Mucosa of rectum (tissue), 2 donors: ENCODE results near the gene SDK1.

Experiments
- H3K27ac ChIP-seq, 2 donors: one replicate each; pipeline ENCODE4 v1.7.0; 2013; ENCODE audit warnings: inconsistent platforms in 2 of 2, low read depth in 2 of 2, low read length in 2 of 2
- H3K27me3 ChIP-seq, 2 donors: one replicate each; pipeline ENCODE4 v1.7.0; 2013; ENCODE audit warnings: low read length in 2 of 2; ENCODE audit not compliant: control insufficient read depth in 2 of 2, insufficient read depth in 2 of 2
- H3K36me3 ChIP-seq, 2 donors: one replicate each; pipeline ENCODE4 v1.7.0; 2013; ENCODE audit warnings: low read length in 2 of 2; ENCODE audit not compliant: control insufficient read depth in 2 of 2, insufficient read depth in 2 of 2
- H3K4me1 ChIP-seq, 2 donors: one replicate each; pipeline ENCODE4 v1.7.0; 2013; ENCODE audit warnings: low read length in 2 of 2, mild to moderate bottlenecking in 1 of 2; ENCODE audit not compliant: control insufficient read depth in 2 of 2, insufficient read depth in 2 of 2
- H3K4me3 ChIP-seq, 2 donors: one replicate each; pipeline ENCODE4 v1.7.0; 2013; ENCODE audit warnings: low read length in 2 of 2
- H3K9ac ChIP-seq, 2 donors: one replicate each; pipeline ENCODE4 v1.7.0; 2013; ENCODE audit warnings: low read length in 2 of 2, low read depth in 1 of 2, mild to moderate bottlenecking in 1 of 2
- H3K9me3 ChIP-seq, 2 donors: one replicate each; pipeline ENCODE4 v1.7.0; 2013; ENCODE audit warnings: low read length in 2 of 2; ENCODE audit not compliant: control insufficient read depth in 2 of 2
- donor health status: healthy.
- donor health status: Normal muscosa, but diverticular disease.

The SDK1 gene

DNA sequence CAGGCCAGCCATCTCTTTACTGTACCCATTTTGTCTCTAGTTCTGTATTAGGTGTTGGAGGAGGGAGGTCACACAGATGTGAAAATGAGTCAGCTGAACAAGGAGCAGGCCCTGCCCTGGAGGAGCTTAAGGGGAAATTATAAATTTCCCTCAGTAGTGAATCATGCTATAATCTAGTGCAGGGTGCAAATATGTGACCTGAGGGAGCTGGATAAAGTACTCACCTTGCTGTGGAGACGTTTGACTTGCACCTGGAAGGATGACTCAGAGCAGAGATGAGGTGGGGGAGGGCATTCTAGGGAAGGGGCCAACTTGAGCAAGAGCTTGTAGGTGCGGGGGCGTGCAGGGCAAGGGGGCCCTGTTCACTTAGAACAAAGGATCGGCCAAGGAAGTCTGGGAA, 610.6 kb downstream of the SDK1 start:
- Histone ChIP-seq H3K36me3 (no peaks in the 10 kb centered on the region), H3K27me3 (no peaks in the 10 kb centered on the region), H3K4me3 (no peak overlapping the region), H3K27ac (no peak overlapping the region), H3K4me1 (no peaks in the 10 kb centered on the region), H3K9me3 (no peaks in the 10 kb centered on the region), H3K9ac (no peak overlapping the region)

DNA sequence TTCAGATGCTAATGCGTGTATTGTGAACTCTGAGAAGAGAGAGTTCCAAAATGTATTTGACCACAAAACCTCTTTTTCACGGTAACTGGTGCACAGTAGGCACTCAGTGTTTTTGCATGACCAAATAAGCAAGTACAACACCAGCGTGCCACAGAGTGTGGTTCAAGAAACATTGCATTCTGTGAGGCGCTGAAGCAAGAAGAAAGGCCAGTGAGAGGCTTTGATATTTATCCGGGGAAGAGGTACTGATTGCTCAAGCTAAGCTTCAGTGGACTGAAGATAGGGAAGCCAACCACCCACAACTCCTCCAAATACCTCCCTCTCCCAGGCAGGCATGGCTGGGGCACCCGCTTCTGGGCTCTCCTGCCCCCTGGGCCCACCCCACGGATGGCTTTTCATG, 611.2 kb downstream of the SDK1 start:
- Histone ChIP-seq H3K27me3 (no peaks in the 10 kb centered on the region), H3K4me1 (no peaks in the 10 kb centered on the region), H3K9ac (no peak overlapping the region), H3K9me3 (no peaks in the 10 kb centered on the region), H3K4me3 (no peak overlapping the region), H3K27ac (no peak overlapping the region), H3K36me3 (no peaks in the 10 kb centered on the region)

DNA sequence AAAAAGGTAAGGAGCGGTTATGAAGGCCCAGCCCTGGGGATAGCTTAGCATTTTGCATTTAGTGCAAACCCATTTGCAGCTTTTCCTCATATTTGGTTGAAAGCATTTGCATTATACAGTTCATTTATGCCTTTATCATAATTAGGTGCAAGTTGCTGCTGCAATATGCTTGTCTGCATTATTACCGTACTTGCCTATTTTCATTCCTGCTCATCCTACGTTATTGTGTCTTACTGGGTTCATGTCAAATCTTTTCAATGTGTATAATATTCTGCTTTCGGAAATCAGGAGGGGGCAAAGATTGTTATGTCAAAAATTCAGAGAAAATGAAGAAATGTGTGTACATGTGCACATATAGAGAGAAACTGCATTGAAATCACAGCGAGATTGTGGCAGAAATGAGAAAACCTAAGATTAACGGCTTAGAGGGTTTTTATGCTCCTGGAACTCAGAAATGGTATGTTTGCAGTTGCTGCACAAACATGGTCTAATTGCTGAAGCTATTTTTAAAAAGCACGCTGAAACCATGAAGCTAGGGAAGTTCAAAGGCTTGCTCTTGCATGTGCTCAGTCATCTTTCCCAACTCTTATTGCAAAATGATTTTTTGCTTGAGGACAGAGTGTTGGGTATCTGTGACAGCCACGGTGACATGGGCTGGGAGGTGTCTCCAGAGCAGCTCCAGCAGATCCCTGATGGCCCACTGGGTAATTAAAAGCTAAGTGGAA, 613.2 kb downstream of the SDK1 start:
- H3K4me3 ChIP-seq, result no peak overlapping the region
- H3K9ac ChIP-seq, result no peak overlapping the region
- H3K27me3 ChIP-seq, result no peaks in the 10 kb centered on the region
- no peaks in the 10 kb centered on the region for H3K4me1 ChIP-seq
- no peaks in the 10 kb centered on the region for H3K9me3 ChIP-seq
- no peak overlapping the region for H3K27ac ChIP-seq
- no peaks in the 10 kb centered on the region for H3K36me3 ChIP-seq

DNA sequence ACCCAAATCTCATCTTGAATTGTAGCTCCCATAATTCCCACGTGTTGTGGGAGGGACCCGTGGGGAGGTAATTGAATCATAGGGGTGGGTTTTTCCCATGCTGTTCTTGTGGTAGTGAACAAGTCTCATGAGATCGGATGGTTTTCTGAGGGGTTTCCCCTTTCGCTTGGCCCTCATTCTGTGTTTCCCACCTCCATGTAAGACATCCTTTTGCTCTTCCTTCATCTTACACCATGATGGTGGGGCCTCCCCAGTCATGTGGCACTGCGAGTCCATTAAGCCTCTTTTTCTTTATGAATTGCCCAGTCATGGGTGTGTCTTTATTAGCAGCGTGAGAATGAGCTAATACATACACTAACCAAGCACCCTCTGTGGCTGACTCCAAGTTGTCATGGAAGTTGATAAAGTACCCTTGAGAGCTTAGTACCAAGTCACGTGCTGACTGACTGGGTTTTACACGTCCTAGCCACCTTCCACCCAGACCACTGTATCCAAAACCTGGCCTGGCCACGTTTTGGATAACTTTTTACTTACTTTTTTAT, 614.4 kb downstream of the SDK1 start:
- H3K4me1 ChIP-seq, result no peaks in the 10 kb centered on the region
- no peaks in the 10 kb centered on the region for H3K36me3 ChIP-seq
- no peaks in the 10 kb centered on the region for H3K9me3 ChIP-seq
- H3K27ac ChIP-seq, result no peak overlapping the region
- H3K4me3 ChIP-seq, result no peak overlapping the region
- H3K27me3 ChIP-seq, result no peaks in the 10 kb centered on the region
- no peak overlapping the region for H3K9ac ChIP-seq

DNA sequence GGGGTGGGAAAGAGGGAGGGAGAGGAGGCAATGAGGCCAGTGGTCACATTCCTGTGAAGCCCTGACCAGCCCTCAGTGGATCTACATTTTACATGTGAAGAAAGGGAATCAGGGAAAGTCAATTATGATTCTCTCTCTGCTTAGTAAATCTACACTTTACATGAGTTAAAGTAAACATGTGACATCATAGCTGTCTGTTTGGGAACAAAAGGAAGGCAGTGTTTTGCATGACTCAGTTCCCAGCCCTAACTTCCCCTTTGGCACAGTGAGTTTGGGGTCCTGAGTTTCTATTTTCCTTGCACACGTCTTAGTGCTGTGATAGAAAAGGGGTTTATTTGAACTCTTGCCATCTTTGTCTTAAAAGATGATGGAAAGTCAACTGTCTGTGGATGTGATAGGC, 615.1 kb downstream of the SDK1 start:
- Histone ChIP-seq H3K4me1 (no peaks in the 10 kb centered on the region), H3K9ac (no peak overlapping the region), H3K9me3 (no peaks in the 10 kb centered on the region), H3K4me3 (no peak overlapping the region), H3K27ac (no peak overlapping the region), H3K36me3 (no peaks in the 10 kb centered on the region), H3K27me3 (no peaks in the 10 kb centered on the region)

DNA sequence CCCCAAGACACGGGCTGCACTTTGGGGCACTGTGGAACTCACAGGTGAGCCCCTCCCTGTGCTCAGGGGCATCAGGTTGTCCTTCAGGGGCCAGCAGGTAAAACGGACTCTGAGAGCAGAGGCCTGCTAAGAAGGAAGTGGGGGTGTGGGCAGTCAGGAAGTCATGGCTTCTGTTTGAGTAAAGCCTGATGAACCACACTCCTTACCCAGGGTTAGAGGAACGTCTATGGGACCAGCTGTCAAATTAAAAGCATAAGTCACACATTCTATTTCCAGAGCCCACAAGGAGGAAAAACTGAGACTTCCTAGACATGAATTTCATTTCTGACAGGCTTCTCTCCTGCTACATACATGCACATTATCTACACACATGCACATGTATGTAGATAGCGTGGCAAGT, 616.4 kb downstream of the SDK1 start:
- H3K36me3 ChIP-seq, result no peaks in the 10 kb centered on the region
- H3K4me3 ChIP-seq, result no peak overlapping the region
- H3K4me1 ChIP-seq, result no peaks in the 10 kb centered on the region
- no peaks in the 10 kb centered on the region for H3K27me3 ChIP-seq
- H3K9ac ChIP-seq, result no peak overlapping the region
- H3K9me3 ChIP-seq, result no peaks in the 10 kb centered on the region
- H3K27ac ChIP-seq, result no peak overlapping the region

DNA sequence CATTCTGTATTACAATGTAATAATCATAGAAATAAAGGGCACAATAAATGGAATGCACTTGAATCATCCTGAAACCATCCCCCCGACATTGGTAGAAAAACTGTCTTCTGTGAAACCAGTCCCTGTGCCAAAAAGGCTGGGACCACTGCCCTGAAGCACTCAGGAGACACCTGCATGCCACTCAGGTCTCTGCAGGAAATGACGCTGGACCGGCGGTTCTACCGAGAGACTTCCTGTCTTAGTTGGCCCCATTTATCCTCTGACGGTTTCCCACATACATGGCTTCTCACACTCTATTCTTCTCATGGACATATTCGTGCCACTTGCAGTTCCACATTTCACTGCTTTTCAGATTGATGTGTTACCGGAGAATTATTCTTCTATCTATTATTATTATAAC, 617.5 kb downstream of the SDK1 start:
- Histone ChIP-seq H3K9ac (no peak overlapping the region), H3K4me1 (no peaks in the 10 kb centered on the region), H3K9me3 (no peaks in the 10 kb centered on the region), H3K27ac (no peak overlapping the region), H3K4me3 (no peak overlapping the region), H3K36me3 (no peaks in the 10 kb centered on the region), H3K27me3 (no peaks in the 10 kb centered on the region)

DNA sequence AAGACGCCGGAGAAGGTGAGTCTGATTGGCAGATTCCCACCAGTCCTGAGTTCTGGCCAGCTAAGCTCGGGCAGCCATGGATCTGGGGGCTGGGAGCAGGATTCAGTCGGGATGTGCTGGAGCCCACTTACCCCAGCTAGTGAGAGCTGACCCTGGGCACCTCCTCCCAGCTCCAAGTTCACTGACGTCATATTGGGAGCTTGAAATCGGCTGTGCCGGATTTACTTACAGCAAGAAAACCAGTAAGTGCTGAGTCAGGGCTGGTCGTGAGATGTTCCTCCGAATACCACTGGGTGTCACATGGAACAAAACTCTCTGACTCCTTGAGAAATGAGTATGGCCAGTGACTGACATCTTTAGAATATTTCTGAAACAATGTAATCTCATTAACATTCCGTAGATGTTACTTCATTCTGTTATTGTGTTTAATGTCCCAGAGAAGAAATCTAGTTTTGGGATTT, 621.2 kb downstream of the SDK1 start:
- Histone ChIP-seq H3K36me3 (no peaks in the 10 kb centered on the region), H3K4me1 (no peaks in the 10 kb centered on the region), H3K9ac (no peak overlapping the region), H3K9me3 (no peaks in the 10 kb centered on the region), H3K4me3 (no peak overlapping the region), H3K27ac (no peak overlapping the region), H3K27me3 (no peaks in the 10 kb centered on the region)

DNA sequence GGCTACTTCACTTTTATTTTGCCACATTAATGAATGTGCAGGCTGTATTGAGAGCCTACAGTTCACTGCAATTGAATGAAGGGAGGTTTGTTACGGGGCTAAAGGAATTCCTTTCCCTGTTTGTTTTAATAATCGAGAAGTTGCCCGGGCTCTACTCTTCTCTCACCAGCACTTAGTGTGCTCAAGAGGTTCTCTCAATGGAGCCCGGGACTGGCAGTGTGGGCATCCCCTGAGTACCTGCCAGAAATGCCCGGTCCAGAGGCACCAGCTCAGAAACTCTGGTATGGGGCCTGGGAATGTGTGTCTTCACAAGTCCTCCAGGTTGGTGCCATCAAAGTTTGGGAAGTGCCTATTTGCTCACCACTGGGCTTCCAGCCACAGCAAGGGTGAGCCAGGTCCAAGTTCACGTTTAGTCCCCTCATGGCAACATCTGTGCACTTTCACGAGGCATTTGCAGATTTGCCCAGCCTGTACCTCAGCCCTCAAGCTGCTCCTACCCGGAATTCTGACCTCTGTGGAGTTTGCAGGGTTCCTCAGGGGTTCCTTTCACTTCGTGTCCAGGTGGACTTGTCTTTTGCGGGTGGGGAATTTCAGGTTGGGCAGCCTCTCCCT, 622.4 kb downstream of the SDK1 start:
- Histone ChIP-seq H3K9ac (no peak overlapping the region), H3K36me3 (no peaks in the 10 kb centered on the region), H3K27ac (no peak overlapping the region), H3K4me3 (no peak overlapping the region), H3K9me3 (no peaks in the 10 kb centered on the region), H3K27me3 (no peaks in the 10 kb centered on the region), H3K4me1 (no peaks in the 10 kb centered on the region)

DNA sequence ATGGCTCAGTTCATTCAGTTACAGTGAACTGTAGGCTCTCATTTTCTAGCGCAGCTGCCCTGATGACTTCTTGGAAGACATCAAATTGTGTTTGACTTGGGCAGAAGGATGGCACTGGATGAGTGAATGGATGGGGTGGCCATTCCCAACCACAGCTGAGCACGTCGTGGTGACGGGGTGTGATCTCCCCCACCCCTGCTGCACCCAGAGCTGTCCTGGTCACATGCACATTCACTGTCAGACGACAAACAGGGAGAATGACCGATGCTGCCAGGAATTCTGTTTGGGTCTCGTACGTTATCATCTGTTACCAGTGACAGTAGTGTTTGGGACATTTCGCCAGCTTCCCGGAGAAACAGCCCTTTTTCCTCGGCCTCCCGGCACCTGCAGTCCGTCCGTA, 623.2 kb downstream of the SDK1 start:
- no peaks in the 10 kb centered on the region for H3K27me3 ChIP-seq
- H3K36me3 ChIP-seq, result no peaks in the 10 kb centered on the region
- no peak overlapping the region for H3K27ac ChIP-seq
- no peaks in the 10 kb centered on the region for H3K9me3 ChIP-seq
- H3K4me3 ChIP-seq, result no peak overlapping the region
- no peak overlapping the region for H3K9ac ChIP-seq
- no peaks in the 10 kb centered on the region for H3K4me1 ChIP-seq
